Natural killer cell (primary cell): Measurements from ENCODE around the gene SYNDIG1. TPM values are rescaled to one million over a fixed set of nuclear protein-coding genes. Genes with fewer than 3 reads are reported as not detected.

Source experiments
- ATAC-seq, 3 donors: fragments of 150-1000 bp in 2 of 3; fragments of 200-7000 bp in 1 of 3; cut with Tn5 transposase; 1 replicate in 1 of 3; 2 replicates in 2 of 3; pipeline ENCODE4 v1.10.0; 2021; ENCODE audit warnings: mild to moderate bottlenecking in 2 of 3, moderate library complexity in 2 of 3
- DNase-seq, 2 donors: peaks; one replicate each; pipeline versions ENCODE4 v3.0.0 to v3.0.0-alpha.2; 2013 to 2021; ENCODE audit warnings: mixed read lengths in 1 of 2
- H3K27ac ChIP-seq: one replicate; pipeline ENCODE4 v1.5.1; 2013; ENCODE audit warnings: mild to moderate bottlenecking, low read length
- H3K27me3 ChIP-seq: one replicate; pipeline ENCODE4 v1.6.1; 2013; ENCODE audit warnings: low read length; ENCODE audit not compliant: control insufficient read depth, insufficient read depth
- H3K36me3 ChIP-seq: one replicate; pipeline ENCODE4 v1.6.1; 2013; ENCODE audit warnings: low read length; ENCODE audit not compliant: control insufficient read depth, insufficient read depth
- H3K4me1 ChIP-seq: one replicate; pipeline ENCODE4 v1.6.1; 2013; ENCODE audit warnings: low read length; ENCODE audit not compliant: control insufficient read depth, insufficient read depth
- H3K4me3 ChIP-seq: one replicate; pipeline ENCODE4 v1.5.1; 2013; ENCODE audit warnings: low read length
- H3K9me3 ChIP-seq: one replicate; pipeline ENCODE4 v1.6.1; 2013; ENCODE audit warnings: low read length; ENCODE audit not compliant: control insufficient read depth, insufficient read depth
- H3K27ac Mint-ChIP-seq, 2 donors: one replicate each; pipeline ENCODE4 v1.8.0; 2022; ENCODE audit warnings: mild to moderate bottlenecking in 2 of 2, mixed read lengths in 2 of 2, moderate library complexity in 1 of 2
- H3K27me3 Mint-ChIP-seq, 2 donors: one replicate each; pipeline ENCODE4 v1.8.0; 2022; ENCODE audit warnings: low read depth in 2 of 2, mixed read lengths in 2 of 2
- H3K36me3 Mint-ChIP-seq: one replicate; pipeline ENCODE4 v1.8.0; 2022; ENCODE audit warnings: mixed read lengths
- H3K4me1 Mint-ChIP-seq, 2 donors: one replicate each; pipeline ENCODE4 v1.8.0; 2022; ENCODE audit warnings: mixed read lengths in 2 of 2
- H3K4me3 Mint-ChIP-seq: one replicate; pipeline ENCODE4 v1.8.0; 2022; ENCODE audit warnings: mild to moderate bottlenecking, moderate library complexity, mixed read lengths
- H3K9me3 Mint-ChIP-seq, 2 donors: one replicate each; pipeline ENCODE4 v1.8.0; 2022; ENCODE audit warnings: mixed read lengths in 2 of 2
- WGBS: methylation state at CpG from one replicate; pipeline ENCODE4 v1.1.7; 2013; ENCODE audit warnings: missing lambda C conversion rate; ENCODE audit not compliant: insufficient coverage; 5-methylcytosine and 5-hydroxymethylcytosine counted together
- intact Hi-C: fragments of 100-400 bp; cut with micrococcal nuclease; formaldehyde crosslinking; loops from one replicate; pipeline ENCODE4 v1.14.2; 2022
- total RNA-seq, 4 donors: library from RNA; stranded (reverse); fragments of 120-200 nt in 1 of 4; gene quantifications; one replicate each; pipeline versions ENCODE4 v1.2.3 to v1.2.4, GENCODE V29; 2013 to 2022
- TF ChIP-seq, protein P1 (sequence below): fragments of 200-600 bp; IDR thresholded peaks from one replicate; pipeline ENCODE4 v1.8.0; 2022; ENCODE audit warnings: antibody characterized with exemption

Gene SYNDIG1
- total RNA-seq, 3 donors from 2014 or later (not counting 1 experiment from before 2014, with no cell fraction given) = not detected

DNA sequence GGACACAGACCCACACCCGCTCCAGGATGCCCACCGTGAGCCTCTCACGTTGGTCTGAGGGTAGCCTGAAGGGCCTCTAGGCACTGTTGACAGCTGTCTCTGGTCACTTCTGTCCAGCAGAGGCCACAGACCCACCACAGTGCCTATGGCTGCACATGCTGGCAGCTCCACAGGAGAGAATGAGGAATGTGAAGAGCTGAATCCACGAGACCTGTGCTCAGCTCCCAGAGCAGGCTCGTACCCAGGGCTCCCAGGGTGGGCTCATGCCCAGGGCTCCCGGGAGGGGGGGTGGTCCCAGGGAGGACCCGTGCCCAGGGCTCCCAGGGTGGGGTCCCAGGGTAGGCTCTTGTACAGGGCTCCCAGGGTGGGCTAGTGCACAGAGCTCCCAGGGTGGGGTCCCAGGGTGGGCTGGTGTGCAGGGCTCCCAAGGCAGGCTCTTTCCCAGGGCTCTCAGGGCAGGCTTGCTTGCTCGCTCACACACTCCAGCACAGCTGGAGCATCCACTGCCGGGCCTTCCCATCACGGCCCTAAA is 201.0 kb downstream of the SYNDIG1 start:
- Histone ChIP-seq H3K9me3 (no peaks in the 10 kb centered on the region), H3K27ac (no peak overlapping the region), H3K4me3 (no peak overlapping the region), H3K4me1 (no peaks in the 10 kb centered on the region), H3K27me3 (no peaks in the 10 kb centered on the region), H3K36me3 (no peaks in the 10 kb centered on the region)
- ATAC-seq = no peak
- no peak for DNase-seq
- H3K4me3 Mint-ChIP-seq = no peak overlapping the region
- intact Hi-C loops = no loop called here
- no peaks in the 10 kb centered on the region for H3K36me3 Mint-ChIP-seq
- no peaks in the 10 kb centered on the region for H3K4me1 Mint-ChIP-seq
- H3K9me3 Mint-ChIP-seq = no peaks in the 10 kb centered on the region
- 88% methylated on average over 10 of the region's 10 CpGs for WGBS
- peaks cover 0 to 3% of the 10 kb centered on the region in 2 donors for H3K27me3 Mint-ChIP-seq
- H3K27ac Mint-ChIP-seq = no peak overlapping the region
- TF ChIP-seq, protein P1, sequence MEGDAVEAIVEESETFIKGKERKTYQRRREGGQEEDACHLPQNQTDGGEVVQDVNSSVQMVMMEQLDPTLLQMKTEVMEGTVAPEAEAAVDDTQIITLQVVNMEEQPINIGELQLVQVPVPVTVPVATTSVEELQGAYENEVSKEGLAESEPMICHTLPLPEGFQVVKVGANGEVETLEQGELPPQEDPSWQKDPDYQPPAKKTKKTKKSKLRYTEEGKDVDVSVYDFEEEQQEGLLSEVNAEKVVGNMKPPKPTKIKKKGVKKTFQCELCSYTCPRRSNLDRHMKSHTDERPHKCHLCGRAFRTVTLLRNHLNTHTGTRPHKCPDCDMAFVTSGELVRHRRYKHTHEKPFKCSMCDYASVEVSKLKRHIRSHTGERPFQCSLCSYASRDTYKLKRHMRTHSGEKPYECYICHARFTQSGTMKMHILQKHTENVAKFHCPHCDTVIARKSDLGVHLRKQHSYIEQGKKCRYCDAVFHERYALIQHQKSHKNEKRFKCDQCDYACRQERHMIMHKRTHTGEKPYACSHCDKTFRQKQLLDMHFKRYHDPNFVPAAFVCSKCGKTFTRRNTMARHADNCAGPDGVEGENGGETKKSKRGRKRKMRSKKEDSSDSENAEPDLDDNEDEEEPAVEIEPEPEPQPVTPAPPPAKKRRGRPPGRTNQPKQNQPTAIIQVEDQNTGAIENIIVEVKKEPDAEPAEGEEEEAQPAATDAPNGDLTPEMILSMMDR = no peak

DNA sequence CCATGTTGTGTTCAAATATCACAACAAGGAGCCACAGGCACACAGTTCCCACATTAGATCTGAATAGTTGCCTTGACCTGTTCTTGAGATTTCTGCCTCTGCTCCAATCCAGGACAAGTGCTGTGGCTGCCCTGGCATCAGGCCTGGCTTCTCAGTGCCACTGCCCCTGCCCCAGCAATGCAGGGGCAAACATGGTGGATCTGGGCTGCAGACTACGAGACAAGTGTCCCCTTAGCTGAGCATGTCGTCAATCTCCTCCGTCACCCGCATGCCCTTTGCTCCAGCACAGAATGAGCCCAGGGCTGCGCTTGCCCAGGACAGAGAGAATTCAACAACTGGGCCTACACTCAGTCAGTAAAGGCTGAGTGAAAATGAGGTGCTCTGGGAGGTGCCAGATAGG is 201.6 kb downstream of the SYNDIG1 start:
- DNase-seq (no peak), ATAC-seq (no peak)
- Mint-ChIP-seq H3K36me3 (no peaks in the 10 kb centered on the region), H3K27me3 (peaks cover 0 to 3% of the 10 kb centered on the region in 2 donors), H3K4me1 (no peaks in the 10 kb centered on the region), H3K4me3 (no peak overlapping the region), H3K27ac (no peak overlapping the region), H3K9me3 (no peaks in the 10 kb centered on the region)
- intact Hi-C loops = no loop called here
- Histone ChIP-seq H3K27me3 (no peaks in the 10 kb centered on the region), H3K9me3 (no peaks in the 10 kb centered on the region), H3K4me3 (no peak overlapping the region), H3K36me3 (no peaks in the 10 kb centered on the region), H3K4me1 (no peaks in the 10 kb centered on the region), H3K27ac (no peak overlapping the region)
- WGBS = 96% methylated on average over 5 of the region's 5 CpGs
- TF ChIP-seq, protein P1 = no peak

DNA sequence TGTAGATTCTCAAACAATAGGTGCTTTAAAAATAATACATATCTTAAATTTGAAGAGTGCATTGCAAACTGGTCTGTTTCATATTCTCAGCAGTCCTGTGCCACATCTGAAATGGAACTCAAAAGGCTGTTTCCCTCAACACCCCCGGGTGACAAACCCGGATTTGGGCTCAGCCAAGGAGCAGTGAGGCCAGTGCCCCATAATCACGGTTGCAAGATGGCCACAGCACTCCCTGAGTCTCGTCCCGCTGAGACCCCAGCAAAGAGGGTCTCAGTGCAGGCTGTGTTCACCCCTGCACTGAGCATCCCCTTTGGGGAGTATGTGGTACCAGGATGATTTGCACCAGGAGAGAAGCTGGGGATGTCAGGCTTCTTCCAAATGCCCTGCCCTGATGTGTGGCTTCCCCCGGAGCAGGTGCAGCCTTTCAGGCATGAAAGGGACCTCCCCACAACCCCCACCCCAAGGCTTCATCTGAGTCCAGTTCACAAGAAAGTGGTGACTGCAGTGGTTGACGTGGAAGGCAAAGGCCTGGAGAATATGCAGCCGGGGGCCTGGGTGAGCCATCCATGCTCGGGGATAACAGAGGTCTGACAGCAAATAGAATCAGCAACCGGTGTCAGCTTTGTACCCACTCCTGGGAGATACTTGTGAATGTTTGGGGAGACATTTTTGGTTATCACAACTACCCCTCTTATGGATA is 202.9 kb downstream of the SYNDIG1 start:
- Histone ChIP-seq H3K27ac (no peak overlapping the region), H3K36me3 (no peaks in the 10 kb centered on the region), H3K27me3 (no peaks in the 10 kb centered on the region), H3K4me3 (no peak overlapping the region), H3K9me3 (no peaks in the 10 kb centered on the region), H3K4me1 (no peaks in the 10 kb centered on the region)
- Mint-ChIP-seq H3K4me1 (no peaks in the 10 kb centered on the region), H3K27me3 (peaks cover 0 to 3% of the 10 kb centered on the region in 2 donors), H3K9me3 (no peaks in the 10 kb centered on the region), H3K36me3 (no peaks in the 10 kb centered on the region), H3K27ac (no peak overlapping the region), H3K4me3 (no peak overlapping the region)
- WGBS = 88% methylated on average over 9 of the region's 10 CpGs
- intact Hi-C loops = no loop called here
- ATAC-seq (no peak), DNase-seq (no peak)
- TF ChIP-seq, protein P1 = no peak
